Activated T-helper 1 cell treated with anti-CD3 and anti-CD28 coated beads, Interleukin-2, amount 50 U/mL, for 16 hours (primary cell): ENCODE data around the gene CYTH4.
A peak's percentile ranks its signal among the peaks of the same experiment; 100 is the strongest.

Experiments used
- DNase-seq, 2 donors: peaks; one replicate each; pipeline ENCODE4 v3.0.0-alpha.2; 2020; ENCODE audit warnings: low read depth in 1 of 2, low spot score in 1 of 2

The CYTH4 gene

GRCh38 chr22:37308385-37309200 lies 26.3 kb downstream of the CYTH4 start:
- DNase-seq: no peak

- no peak for DNase-seq
Measured at GRCh38 chr22:37309211-37310074, 27.1 kb downstream of the CYTH4 start.

- DNase-seq: no peak
Measured at GRCh38 chr22:37310075-37310606, 27.8 kb downstream of the CYTH4 start.

- no peak for DNase-seq
Measured at GRCh38 chr22:37310815-37311595, 28.7 kb downstream of the CYTH4 start.

- DNase-seq: no peak
Measured at GRCh38 chr22:37311761-37312312, 29.5 kb downstream of the CYTH4 start.

- no peak for DNase-seq
Measured at GRCh38 chr22:37312549-37313183, 30.4 kb downstream of the CYTH4 start.

GRCh38 chr22:37313376-37314314 lies 31.3 kb downstream of the CYTH4 start:
- no peak for DNase-seq

GRCh38 chr22:37314315-37315074 lies 32.2 kb downstream of the CYTH4 start:
- no peak for DNase-seq

- DNase-seq: no peak
Measured at GRCh38 chr22:37316405-37316804, 34.1 kb downstream of the CYTH4 start.

GRCh38 chr22:37316875-37317371 lies 34.6 kb downstream of the CYTH4 start:
- DNase-seq: peak; percentile 39 to 52

- DNase-seq: no peak
Measured at GRCh38 chr22:37317698-37318210, 35.4 kb downstream of the CYTH4 start.

GRCh38 chr22:37318364-37319109 lies 36.2 kb downstream of the CYTH4 start:
- no peak for DNase-seq

GRCh38 chr22:37319469-37319868 lies 37.2 kb downstream of the CYTH4 start:
- DNase-seq: no peak

GRCh38 chr22:37320726-37321677 lies 38.7 kb downstream of the CYTH4 start:
- DNase-seq: no peak

- DNase-seq: no peak
Measured at GRCh38 chr22:37324340-37325038, 42.2 kb downstream of the CYTH4 start.

GRCh38 chr22:37325039-37325395 lies 42.7 kb downstream of the CYTH4 start:
- no peak for DNase-seq
